GM15510 (cell line): Measurements from ENCODE around the gene TIMM17A.

Source experiments
- POLR2A ChIP-seq: IDR thresholded peaks from 3 replicates; pipeline ENCODE4 v1.6.1; 2011; ENCODE audit warnings: borderline replicate concordance; ENCODE audit not compliant: insufficient read length; ENCODE audit errors: extremely low read depth

TIMM17A gene

DNA sequence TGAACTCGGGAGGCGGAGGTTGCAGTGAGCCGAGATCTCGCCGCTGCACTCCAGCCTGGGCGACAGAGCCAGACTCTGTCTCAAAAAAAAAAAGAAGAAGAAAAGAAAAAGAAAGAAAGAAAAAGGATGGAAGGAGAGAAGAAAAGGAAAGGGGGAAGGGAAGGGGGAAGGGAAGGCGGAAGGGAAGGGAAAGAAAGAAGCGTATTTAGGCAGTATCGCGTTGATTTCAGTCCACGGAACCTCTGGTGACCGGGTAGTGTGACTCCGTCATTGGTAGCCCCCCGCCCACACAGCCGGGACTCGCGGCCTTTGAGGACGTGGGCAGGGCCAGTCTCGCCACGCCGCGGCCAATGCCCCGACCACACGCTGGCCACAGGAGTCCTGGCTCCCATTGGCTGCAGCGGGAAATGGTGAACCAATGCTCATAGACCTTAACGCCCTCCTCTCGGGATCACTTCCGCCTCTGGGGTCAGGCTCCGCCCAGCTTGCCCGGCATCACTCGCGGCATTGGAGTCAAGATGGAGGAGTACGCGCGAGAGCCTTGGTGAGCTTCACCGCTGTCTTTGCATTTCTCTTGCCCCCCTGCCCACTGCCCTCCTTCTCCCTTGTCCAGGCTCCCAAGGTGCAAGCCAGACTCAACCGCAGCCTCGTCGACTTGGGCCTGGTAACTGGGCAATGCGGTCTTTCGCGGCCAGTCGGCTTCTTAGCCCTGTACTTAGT, at the start of gene TIMM17A:
Gene TIMM17A (plus strand): TSS at position 495 of the 720 bp plus-strand sequence. CDS start 24 bp downstream, at position 519.
- peak; percentile 97 for TF ChIP-seq POLR2A

GRCh38 chr1:201906336-201906735, 49.0 kb upstream of the TIMM17A start:
- no peak for TF ChIP-seq POLR2A

GRCh38 chr1:201907621-201908020, 47.7 kb upstream of the TIMM17A start:
- no peak for TF ChIP-seq POLR2A

DNA sequence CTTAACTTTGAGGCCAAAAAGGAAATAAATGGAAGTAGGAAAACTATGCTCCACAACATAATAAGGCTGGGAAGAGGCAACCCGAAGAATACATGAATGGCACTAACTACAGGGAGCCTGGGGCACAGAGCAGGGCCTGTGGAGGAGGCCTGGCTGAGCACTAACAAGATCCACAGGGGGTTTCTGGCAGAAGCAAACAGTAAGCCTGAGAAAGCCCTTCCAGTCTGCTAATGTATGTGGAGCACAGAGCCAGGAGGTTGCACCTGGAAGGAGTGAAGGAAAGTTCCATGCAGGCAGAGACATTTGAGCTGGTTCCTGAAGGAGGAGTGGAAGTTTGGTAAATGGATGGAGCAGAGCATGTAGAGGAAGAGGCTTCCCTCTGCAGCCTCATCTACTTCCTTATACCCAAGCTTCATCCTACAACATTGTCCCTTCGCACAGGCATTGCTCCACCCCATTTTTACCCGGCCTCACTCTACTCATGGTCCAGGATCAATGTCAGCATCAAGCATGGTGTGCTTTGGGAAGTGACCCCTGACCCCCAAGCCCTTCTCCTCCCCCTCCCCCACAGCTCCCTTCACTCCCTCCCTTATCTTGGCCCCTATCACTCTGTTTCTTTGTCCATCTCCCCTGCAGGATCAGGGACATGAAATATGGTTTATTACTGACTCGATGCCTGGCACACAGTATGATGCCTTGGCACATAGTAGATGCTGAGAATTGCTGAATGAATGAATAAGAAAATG, 43.3 kb upstream of the TIMM17A start:
- no peak for TF ChIP-seq POLR2A

GRCh38 chr1:201912832-201913231, 42.5 kb upstream of the TIMM17A start:
- no peak for TF ChIP-seq POLR2A

- no peak for TF ChIP-seq POLR2A
These were observed 40.7 kb upstream of the TIMM17A start for GRCh38 chr1:201914456-201915235.

DNA sequence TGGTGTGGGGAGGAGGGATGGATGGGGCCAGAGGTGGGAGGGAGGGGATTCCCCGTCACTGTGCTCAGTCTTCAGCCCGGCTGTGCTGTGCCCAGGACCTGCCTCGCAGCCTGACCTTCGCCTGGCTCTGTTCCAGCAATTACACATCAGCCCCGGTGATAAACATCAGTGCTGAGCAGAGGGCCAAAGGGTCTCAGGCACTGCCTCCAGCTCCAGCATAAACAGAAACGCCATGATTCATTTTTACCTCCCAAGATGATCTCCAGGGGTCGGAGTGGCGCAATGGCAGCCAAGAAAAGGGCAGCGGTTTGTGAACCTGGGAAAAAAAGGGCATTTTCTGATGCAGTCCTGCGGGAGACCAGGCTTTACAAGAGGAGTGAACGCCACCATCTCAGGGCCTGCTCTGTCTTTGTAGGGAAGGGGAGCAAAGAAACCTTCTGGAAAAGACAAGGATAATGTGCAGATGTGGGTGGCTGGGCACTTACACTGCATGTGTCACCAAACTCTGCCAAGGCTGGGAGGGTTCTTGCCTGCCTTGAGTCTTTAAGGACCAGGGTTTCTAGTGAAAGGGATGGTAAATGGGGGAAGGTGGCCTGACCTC, 38.6 kb upstream of the TIMM17A start:
- TF ChIP-seq POLR2A, result no peak

DNA sequence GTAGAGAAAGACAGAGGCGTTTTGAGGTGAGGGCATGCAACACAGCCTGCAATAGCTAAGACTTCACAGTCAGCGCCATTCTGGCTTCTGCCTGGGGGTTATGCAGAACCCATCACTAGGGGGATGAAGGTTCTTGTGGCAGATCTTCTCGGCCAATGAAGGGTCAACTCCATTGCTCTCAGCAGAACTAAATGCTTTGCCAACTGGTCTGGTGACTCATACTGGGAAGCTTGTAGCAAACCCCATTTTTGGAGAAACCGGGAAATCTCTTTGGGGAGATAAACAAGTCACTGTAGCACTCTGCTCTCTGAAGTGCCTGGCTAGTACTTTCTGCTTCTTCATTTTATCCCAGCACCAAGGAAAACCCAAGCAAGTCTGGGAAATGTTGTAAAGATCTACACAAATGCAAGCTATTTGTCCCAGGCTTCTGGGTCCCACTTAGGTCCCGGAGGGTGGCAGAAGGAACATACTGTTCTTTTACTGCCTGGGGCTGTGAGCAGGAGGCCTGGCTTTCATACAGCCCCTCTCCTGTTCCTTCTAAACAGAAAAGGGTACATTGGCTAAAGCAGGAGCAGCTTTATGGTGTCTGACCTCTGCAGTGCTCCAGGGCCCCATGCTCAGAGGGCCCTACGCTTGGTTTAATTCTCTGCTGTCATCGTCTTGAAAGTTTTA, 37.8 kb upstream of the TIMM17A start:
- no peak for TF ChIP-seq POLR2A

DNA sequence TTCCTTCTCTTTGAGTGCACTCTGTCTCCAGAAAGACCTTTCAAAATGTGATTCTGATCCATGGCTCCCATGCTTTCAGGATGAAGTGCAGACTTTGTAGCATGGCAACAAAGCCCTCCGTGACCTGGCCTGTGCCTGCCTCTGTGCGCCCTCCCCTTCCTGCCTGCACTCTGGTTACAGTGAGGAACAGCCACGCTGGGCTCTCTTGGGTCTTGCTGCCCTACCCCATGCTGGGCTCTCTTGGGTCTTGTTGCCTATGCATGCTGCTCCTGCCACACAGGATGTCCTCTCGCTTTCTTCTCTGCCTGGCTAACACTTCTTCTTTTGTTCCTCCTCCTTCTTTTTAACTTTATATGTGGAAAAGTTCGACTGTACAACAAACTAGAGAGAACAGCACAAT, 37.0 kb upstream of the TIMM17A start:
- TF ChIP-seq POLR2A, result no peak

GRCh38 chr1:201921952-201922558, 33.2 kb upstream of the TIMM17A start:
- TF ChIP-seq POLR2A, result no peak

- no peak for TF ChIP-seq POLR2A
These were observed 30.1 kb upstream of the TIMM17A start for GRCh38 chr1:201925301-201925567.

DNA sequence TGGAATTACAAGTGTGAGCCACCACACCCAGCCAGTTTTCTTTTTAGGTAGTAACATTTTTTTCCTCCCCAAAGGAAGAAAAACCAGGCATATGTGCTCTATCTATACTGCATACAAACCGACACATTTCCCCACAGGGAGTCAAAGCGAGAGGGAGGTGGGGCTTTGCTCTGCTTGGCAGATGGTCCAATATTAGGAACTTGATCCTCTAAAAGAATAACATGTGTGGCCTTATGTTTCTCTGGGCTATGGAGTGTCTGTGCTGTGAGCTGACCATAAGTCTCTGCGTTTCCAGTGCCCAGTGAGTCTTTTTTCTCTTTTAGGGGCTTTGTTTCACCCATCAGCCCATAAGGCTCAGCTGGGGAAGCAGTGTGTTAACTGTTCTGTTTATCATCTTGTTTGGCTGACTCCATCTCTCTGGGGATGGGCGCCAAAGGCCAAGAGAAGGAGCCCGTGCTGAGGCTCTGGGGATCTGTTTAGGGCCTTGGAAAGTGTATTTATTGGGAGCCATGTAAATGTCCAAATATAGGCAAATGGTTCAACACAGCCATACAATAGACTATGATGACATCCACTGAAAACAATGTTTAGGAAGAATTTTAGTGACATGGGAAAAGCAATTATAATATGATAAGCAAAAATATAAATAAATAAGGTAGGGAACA, 29.2 kb upstream of the TIMM17A start:
- TF ChIP-seq POLR2A, result no peak

DNA sequence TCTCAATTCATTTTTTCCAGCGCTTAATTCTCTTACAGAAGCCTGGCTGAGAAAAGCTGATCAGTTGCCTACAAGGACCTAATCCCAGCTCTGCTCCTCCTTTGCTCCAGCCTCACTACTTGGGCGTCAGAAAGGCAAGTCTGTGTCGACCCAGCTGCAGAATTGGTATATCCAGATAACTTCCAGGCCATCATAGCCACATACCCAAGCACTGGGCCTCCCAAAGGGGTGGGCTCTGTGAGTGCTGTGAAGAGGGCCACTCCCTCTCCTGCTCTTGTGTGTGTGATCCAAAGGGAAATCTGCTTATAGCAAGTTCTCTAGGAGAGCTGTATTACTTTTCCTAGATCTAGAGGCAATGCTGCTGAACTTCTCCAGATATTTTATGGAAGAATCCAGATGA, 27.0 kb upstream of the TIMM17A start:
- TF ChIP-seq POLR2A, result no peak

- TF ChIP-seq POLR2A, result no peak
These were observed 25.2 kb upstream of the TIMM17A start for GRCh38 chr1:201930137-201930536.

GRCh38 chr1:201930803-201931202, 24.5 kb upstream of the TIMM17A start:
- TF ChIP-seq POLR2A, result no peak
